ENCODE measurements around the gene AKR7A3. TPM values are rescaled to one million over a fixed set of nuclear protein-coding genes. Genes with fewer than 3 reads are reported as not detected.

Gene AKR7A3
- total RNA-seq, 1 donor from 2014 or later: 2.1 TPM

- no peak for TF ChIP-seq CTCF (IDR thresholded peaks at IDR 0.05; ENCODE audit: unreplicated experiment)
- Mint-ChIP-seq H3K27me3 (no peaks in the 10 kb centered on the region), H3K27ac (no peak overlapping the region), H3K4me3 (ENCODE audit: low read depth) (no peak overlapping the region), H3K4me1 (ENCODE audit: low read depth) (no peaks in the 10 kb centered on the region), H3K36me3 (ENCODE audit: insufficient read depth) (peaks cover 6% of the 10 kb centered on the region), H3K9me3 (ENCODE audit: low read depth) (no peaks in the 10 kb centered on the region)
- no peak for DNase-seq (ENCODE audit: low spot score, unreplicated experiment)
These were observed 39.9 kb upstream of the AKR7A3 start for GRCh38 chr1:19328486-19328885.

- Mint-ChIP-seq H3K27me3 (no peaks in the 10 kb centered on the region), H3K9me3 (ENCODE audit: low read depth) (no peaks in the 10 kb centered on the region), H3K36me3 (ENCODE audit: insufficient read depth) (peaks cover 8% of the 10 kb centered on the region), H3K27ac (peak overlapping the region; percentile 37), H3K4me3 (ENCODE audit: low read depth) (no peak overlapping the region), H3K4me1 (ENCODE audit: low read depth) (no peaks in the 10 kb centered on the region)
- TF ChIP-seq CTCF (IDR thresholded peaks at IDR 0.05; ENCODE audit: unreplicated experiment): no peak
- no peak for DNase-seq (ENCODE audit: low spot score, unreplicated experiment)
These were observed 39.2 kb upstream of the AKR7A3 start for GRCh38 chr1:19327736-19328135.

GRCh38 chr1:19327301-19327700 lies 38.7 kb upstream of the AKR7A3 start:
- H3K36me3 Mint-ChIP-seq (ENCODE audit: insufficient read depth): peaks cover 8% of the 10 kb centered on the region
- no peak for TF ChIP-seq CTCF (IDR thresholded peaks at IDR 0.05; ENCODE audit: unreplicated experiment)
- no peak overlapping the region for H3K4me3 Mint-ChIP-seq (ENCODE audit: low read depth)
- H3K27me3 Mint-ChIP-seq: no peaks in the 10 kb centered on the region
- H3K27ac Mint-ChIP-seq: no peak overlapping the region
- H3K4me1 Mint-ChIP-seq (ENCODE audit: low read depth): no peaks in the 10 kb centered on the region
- H3K9me3 Mint-ChIP-seq (ENCODE audit: low read depth): no peaks in the 10 kb centered on the region
- DNase-seq (ENCODE audit: low spot score, unreplicated experiment): no peak

GRCh38 chr1:19326748-19327065 lies 38.1 kb upstream of the AKR7A3 start:
- DNase-seq (ENCODE audit: low spot score, unreplicated experiment): no peak
- peaks cover 8% of the 10 kb centered on the region for H3K36me3 Mint-ChIP-seq (ENCODE audit: insufficient read depth)
- no peaks in the 10 kb centered on the region for H3K27me3 Mint-ChIP-seq
- H3K27ac Mint-ChIP-seq: peak overlapping the region; percentile 20
- no peak overlapping the region for H3K4me3 Mint-ChIP-seq (ENCODE audit: low read depth)
- H3K9me3 Mint-ChIP-seq (ENCODE audit: low read depth): no peaks in the 10 kb centered on the region
- no peaks in the 10 kb centered on the region for H3K4me1 Mint-ChIP-seq (ENCODE audit: low read depth)
- TF ChIP-seq CTCF (IDR thresholded peaks at IDR 0.05; ENCODE audit: unreplicated experiment): no peak

GRCh38 chr1:19325958-19326747 lies 37.6 kb upstream of the AKR7A3 start:
- no peaks in the 10 kb centered on the region for H3K27me3 Mint-ChIP-seq
- peak overlapping the region; percentile 20 for H3K27ac Mint-ChIP-seq
- TF ChIP-seq CTCF (IDR thresholded peaks at IDR 0.05; ENCODE audit: unreplicated experiment): no peak
- H3K4me3 Mint-ChIP-seq (ENCODE audit: low read depth): no peak overlapping the region
- no peaks in the 10 kb centered on the region for H3K4me1 Mint-ChIP-seq (ENCODE audit: low read depth)
- peaks cover 10% of the 10 kb centered on the region for H3K36me3 Mint-ChIP-seq (ENCODE audit: insufficient read depth)
- H3K9me3 Mint-ChIP-seq (ENCODE audit: low read depth): no peaks in the 10 kb centered on the region
- no peak for DNase-seq (ENCODE audit: low spot score, unreplicated experiment)

Measured in progenitor cell of endocrine pancreas (in vitro differentiated cells).